Measurements from ENCODE around the gene THOC6.
"Not testable (repeated sequence)": the region's sequence is repeated elsewhere in the genome, so short reads cannot be mapped to it uniquely, and the experiment has no call there.

Gene THOC6

GRCh38 chr16:3046641-3047386 is 23.0 kb downstream of the THOC6 start:
- no peak for DNase-seq
- intact Hi-C loops (cut with DNase I), result no loop called here

DNA sequence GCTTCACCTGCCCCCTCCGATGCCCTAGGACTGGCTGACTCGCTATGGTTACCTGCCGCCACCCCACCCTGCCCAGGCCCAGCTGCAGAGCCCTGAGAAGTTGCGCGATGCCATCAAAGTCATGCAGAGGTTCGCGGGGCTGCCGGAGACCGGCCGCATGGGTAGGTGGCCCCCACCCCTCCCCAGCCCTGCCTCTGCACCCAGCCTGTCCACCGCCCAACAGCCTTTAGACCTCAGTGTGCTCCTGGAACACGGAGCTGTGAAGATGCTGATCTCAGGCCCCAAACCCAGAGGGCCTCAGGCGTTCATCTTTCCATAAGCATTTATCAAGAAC is 23.5 kb downstream of the THOC6 start:
- intact Hi-C loops (cut with DNase I), result no loop called here
- no peak for DNase-seq

DNA sequence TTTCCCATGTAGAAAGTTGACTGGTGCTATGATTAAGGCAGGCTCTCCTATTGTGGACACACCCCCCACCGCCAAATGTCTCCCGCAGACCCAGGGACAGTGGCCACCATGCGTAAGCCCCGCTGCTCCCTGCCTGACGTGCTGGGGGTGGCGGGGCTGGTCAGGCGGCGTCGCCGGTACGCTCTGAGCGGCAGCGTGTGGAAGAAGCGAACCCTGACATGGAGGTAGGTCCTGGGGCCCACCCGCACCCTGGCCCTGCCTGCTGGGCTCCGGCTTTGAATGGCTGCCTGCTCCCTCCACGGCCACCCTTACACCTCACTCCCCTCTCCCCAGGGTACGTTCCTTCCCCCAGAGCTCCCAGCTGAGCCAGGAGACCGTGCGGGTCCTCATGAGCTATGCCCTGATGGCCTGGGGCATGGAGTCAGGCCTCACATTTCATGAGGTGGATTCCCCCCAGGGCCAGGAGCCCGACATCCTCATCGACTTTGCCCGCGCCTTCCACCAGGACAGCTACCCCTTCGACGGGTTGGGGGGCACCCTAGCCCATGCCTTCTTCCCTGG is 26.2 kb downstream of the THOC6 start:
- DNase-seq, result no peak
- intact Hi-C loops (cut with DNase I), result no loop called here

GRCh38 chr16:3050487-3050886 is 26.7 kb downstream of the THOC6 start:
- intact Hi-C loops (cut with DNase I), result no loop called here
- DNase-seq, result no peak

DNA sequence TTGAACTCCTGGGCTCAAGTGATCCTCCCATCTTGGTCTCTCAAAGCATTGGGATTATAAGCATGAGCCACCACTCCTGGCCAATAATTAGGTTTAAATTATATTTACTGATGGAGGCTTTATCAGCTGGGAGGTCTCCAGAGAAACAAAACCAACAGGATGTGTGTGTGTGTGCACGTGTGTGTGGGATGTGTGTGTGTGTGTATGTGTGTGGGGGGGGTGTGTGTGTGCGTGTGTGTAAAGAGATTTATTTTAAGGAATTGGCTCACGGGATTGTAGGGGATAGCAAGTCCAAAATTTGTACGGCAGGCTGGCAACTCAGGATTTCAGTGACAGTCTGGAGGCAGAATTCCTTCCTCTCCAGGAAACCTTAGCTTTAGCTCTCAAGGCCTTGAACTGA is 27.2 kb downstream of the THOC6 start:
- intact Hi-C loops (cut with DNase I), result no loop called here
- no peak for DNase-seq

GRCh38 chr16:3051494-3051893 is 27.7 kb downstream of the THOC6 start:
- intact Hi-C loops (cut with DNase I), result no loop called here
- DNase-seq, result peak in 4 of 42 donors; percentile 21 to 39 (median 30)

DNA sequence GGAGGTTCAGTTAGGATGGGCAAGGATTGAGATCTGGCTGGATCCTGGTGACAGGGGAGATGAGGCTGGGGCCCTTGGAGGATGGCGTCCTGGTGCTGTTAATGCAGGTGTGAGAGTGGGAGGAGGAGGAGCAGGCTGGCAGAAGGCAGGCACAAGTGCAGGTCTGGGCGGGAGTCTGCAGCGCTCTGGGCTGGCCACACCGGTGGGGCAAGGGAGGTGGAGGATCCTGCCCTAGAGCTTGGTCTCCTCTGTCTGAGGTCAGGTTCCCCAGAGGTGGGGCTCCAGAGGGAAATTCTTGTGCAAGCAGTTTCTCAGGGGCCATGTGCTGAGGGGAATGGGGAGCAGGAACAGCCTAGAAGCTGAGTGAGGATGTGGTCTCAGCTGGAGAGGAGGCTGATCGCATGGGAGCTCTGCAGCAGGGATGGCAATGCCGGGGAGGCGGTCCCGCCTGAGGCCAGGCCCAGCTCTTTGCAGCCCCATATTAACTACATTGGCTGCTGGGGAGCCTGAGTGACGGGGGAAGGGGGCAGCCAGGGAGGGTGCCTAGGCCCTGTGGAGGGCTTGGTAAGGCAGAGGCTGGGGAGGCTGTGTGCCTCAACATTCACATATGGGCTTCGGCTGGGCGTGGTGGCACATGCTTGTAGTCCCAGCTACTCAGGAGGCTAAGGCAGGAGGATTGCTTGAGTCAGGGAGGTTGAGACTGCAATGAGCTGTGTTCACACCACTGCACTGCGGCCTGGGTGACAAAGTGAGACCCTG is 28.9 kb downstream of the THOC6 start:
- intact Hi-C loops (cut with DNase I); DNase-seq: not testable (repeated sequence)

GRCh38 chr16:3053330-3053710 is 29.5 kb downstream of the THOC6 start:
- DNase-seq; intact Hi-C loops (cut with DNase I): not testable (repeated sequence)

GRCh38 chr16:3054965-3055733 is 31.3 kb downstream of the THOC6 start:
- intact Hi-C loops (cut with DNase I), result no loop called here
- DNase-seq, result no peak

- intact Hi-C loops (cut with DNase I); DNase-seq: not testable (repeated sequence)
Measured at GRCh38 chr16:3055734-3056115, 31.9 kb downstream of the THOC6 start.

- DNase-seq, result no peak
- intact Hi-C loops (cut with DNase I), result no loop called here
Measured at GRCh38 chr16:3056336-3057180, 32.7 kb downstream of the THOC6 start.

DNA sequence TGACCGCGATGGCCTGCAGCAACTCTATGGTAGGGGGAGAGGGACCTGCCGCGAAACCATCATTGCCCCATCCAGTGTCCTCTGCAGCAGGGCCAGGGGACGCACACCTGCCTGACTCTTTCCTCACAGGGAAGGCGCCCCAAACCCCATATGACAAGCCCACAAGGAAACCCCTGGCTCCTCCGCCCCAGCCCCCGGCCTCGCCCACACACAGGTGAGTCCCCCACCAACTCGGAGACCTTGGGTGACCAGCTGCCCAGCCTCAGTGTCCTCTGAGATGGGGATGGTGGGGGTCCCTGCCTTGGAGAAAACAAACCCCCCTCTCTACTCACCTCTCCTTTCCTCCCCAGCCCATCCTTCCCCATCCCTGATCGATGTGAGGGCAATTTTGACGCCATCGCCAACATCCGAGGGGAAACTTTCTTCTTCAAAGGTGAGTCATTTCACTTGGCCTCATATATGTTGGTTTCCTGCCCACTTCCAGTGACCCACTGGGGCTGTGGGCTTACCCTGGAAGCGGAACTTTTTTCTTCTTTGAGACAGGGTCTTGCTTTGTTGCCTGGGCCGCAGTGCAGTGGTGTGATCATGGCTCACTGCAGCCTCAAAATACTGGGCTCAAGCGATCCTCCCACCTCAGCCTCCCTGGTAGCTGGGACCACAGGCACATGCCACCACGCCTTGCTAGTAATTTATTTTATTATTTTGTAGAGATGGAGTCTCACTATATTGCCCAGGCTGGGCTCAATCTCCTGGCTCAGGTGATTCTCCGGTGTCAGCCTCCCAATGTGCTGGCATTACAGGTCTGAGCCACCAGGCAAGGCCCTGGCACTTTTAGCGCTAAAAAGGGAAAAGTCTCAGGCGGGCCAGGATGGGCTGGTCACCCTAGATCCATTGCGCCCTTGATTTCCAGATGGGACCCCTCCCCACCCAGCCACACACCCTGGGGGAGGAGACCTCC is 33.6 kb downstream of the THOC6 start:
- intact Hi-C loops (cut with DNase I), result loop anchor here (2.0 kb wide), 1 partner anchor 69 kb away; no protein-coding TSS in a partner anchor
- DNase-seq, result no peak

GRCh38 chr16:3058139-3059030 is 34.5 kb downstream of the THOC6 start:
- peak; percentile 17 to 80 (median 57) for DNase-seq

DNA sequence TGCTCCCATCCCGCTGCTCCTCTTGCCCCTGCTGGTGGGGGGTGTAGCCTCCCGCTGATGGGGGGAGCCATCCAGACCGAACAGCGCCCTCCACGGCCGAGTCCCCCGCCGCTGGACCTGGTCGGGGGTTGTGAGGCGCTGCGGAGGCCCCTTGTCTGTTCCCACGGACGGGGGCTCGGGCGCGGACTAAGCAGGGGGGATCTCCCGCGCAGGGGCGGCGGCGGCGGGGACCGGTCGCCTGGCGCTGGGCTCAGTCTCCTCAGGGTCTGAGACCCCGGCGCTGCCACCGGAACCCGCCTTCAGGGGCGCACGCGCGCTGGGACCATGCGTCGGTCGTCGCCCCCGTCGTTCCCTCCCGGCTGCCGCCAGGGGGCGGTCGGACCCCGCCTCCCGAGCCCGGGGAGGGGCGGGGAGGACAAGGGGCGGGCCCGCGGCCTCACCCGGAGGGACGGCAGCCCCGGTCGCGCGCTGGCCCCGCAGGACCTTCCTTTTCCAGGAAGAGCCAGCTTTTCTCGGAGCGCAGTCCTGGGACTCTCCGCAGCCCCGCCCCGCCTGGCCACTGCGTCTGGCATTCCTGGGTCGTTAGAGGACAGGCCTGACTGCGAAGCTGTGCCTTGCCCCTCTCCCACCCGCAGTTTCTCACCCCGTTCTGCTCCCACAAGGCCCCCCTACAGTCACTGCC is 35.3 kb downstream of the THOC6 start:
- DNase-seq, result peak; percentile 15 to 90 (median 82)
- intact Hi-C loops (cut with DNase I), result loop anchor here (2.0 kb wide), 1 partner anchor 68 kb away; no protein-coding TSS in a partner anchor

More at GRCh38 chr16:3058139-3059030, 34.5 kb downstream of the THOC6 start:
- intact Hi-C loops (cut with DNase I), result loop anchor here (2.0 kb wide), 1 partner anchor 68 kb away; no protein-coding TSS in a partner anchor

GRCh38 chr16:3059723-3060242 is 35.9 kb downstream of the THOC6 start:
- DNase-seq, result no peak
- intact Hi-C loops (cut with DNase I), result loop anchor here (2.0 to 5.0 kb wide), 2 partner anchors 58 to 67 kb away; no protein-coding TSS in a partner anchor

Measured in head of caudate nucleus (tissue), 42 donors.